HG03064 (cell line): ENCODE data around the gene MFSD6.
"Not testable (repeated sequence)": the region's sequence is repeated elsewhere in the genome, so short reads cannot be mapped to it uniquely, and the experiment has no call there.

Experiments
- ATAC-seq: cut with Tn5 transposase; IDR thresholded peaks from one replicate; pipeline ENCODE4 v1.9.1; 2021; ENCODE audit warnings: low read depth; ENCODE audit not compliant: unreplicated experiment

MFSD6 gene

DNA sequence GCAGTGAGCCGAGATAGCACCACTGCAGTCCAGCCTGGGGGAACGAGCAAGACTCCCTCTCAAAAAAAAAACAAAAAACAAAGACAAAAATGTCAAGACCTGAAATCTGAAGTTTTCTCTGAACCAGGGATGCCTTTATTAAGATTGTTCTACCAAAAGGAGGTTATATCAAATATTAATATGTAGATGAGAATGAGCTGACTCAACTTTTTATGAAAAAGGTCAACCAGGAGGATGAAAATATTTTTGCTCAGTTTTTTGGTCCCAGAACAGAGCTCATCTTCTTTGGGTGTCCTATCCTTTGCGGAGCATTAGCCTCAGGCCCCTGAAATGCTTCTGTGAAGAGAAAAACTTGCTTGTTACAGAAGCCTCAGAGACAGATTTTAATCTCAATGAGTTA is 82.3 kb downstream of the MFSD6 start:
- ATAC-seq: no peak

DNA sequence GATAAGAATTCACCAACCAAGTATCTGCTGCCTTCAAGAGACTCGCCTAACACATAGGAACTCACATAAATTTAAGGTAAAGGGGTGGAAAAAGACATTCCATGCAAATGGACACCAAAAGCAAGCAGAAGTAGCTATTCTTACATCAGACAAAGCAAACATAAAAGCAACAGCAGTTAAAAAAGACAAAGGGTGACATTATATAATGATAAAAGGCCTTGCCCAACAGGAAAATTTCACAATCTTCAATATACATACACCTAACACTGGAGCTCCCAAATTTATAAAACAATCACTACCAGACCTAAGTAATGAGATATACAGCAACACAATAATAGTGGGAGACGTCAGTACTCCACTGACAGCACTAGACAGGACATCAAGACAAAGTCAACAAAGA is 84.9 kb downstream of the MFSD6 start:
- no peak for ATAC-seq

DNA sequence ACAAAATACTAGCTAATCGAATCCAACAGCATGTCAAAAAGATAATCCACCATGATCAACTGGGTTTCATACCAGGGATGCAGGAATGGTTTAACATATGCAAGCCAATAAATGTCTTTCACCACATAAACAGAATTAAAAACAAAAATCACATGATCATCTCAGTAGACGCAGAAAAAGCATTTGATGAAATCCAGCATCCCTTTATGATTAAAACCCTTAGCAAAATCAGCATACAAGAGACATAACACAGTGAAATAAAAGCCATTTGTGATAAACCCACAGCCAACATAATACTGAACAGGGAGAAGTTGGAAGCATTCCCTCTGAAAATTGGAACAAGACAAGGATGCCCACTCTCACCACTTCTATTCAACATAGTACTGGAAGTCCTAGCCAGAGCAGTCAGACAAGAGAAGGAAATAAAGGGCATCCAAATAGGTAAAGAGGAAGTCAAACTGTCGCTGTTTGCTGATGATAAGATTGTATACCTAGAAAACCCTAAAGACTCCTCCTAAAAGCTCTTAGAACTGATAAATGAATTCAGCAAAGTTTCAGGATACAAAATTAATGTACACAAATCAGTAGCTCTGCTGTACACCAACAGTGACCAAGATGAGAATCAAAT is 86.6 kb downstream of the MFSD6 start:
- ATAC-seq: not testable (repeated sequence)

DNA sequence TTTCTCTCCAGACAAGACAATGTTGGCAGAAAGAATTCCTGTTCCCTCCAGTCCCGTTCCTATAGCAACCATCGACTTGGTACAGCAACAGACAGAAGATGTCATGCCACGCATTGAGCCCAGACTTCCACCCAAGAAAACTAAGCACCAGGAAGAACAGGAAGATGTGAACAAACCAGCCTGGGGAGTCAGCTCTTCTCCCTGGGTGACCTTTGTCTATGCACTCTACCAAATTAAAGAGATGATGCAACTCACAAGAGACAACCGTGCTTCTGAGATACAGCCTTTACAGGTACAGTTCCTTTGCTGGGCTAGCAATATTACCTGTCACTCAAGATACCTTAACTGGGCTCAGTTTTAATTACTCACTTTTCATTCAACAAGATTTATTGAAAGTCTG is 89.3 kb downstream of the MFSD6 start:
- no peak for ATAC-seq

DNA sequence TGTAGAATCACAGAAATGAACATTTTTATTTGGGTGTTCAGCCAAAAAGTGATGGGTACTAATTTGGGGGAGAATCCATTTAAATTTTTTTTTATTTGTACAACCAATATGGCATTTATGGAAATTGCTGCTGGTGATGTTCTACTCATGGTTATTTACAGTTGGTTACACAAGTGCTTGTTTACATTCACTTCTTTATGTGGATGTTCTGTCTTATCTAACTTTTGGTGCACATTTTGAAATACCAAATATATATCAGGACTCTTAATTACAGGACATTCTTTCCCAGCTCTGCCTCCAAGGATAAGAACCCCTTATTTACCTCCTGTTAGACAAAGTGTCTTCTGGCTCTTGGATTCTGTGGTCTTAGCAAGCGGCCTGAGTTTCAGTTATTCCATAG is 91.1 kb downstream of the MFSD6 start:
- ATAC-seq: no peak

DNA sequence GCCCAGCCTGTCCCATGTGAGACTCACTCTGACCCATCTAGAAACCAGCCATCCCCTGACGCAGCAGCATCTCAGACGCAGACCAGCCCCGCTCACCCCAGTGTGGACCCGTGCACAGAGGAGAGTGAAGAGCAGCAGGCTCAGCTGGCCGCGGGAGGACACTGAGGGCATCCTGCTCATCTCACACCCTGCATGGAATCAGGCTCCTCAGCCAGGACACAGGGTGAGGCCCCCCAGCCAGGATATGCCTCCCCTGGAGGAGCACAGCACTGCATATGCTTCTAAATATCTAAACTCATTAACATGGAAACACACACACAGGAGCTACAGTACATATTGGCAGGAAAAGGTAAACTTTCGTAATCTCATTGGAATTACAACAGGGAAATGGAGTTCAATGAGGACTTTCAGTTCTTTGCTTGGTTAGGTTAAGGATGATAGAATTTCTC is 91.9 kb downstream of the MFSD6 start:
- ATAC-seq: no peak

DNA sequence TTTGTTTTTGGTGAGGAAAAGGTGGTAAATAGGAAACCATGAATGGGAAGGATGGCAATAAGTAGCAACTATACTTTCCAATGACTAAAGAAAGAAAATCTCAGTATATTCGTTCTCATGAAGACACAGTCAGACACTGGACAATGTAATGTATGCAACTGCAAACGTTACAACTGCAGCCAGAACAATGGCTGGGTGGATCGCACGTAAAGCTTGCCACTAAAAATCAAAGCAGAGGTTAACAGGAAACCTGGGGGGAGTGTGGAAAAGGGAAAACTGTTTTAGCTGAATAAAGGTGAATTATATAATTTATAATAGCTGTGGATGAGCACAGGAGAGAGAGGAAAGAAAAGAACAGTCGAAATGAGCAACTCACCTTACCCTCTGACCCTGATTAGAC is 93.1 kb downstream of the MFSD6 start:
- ATAC-seq: no peak

DNA sequence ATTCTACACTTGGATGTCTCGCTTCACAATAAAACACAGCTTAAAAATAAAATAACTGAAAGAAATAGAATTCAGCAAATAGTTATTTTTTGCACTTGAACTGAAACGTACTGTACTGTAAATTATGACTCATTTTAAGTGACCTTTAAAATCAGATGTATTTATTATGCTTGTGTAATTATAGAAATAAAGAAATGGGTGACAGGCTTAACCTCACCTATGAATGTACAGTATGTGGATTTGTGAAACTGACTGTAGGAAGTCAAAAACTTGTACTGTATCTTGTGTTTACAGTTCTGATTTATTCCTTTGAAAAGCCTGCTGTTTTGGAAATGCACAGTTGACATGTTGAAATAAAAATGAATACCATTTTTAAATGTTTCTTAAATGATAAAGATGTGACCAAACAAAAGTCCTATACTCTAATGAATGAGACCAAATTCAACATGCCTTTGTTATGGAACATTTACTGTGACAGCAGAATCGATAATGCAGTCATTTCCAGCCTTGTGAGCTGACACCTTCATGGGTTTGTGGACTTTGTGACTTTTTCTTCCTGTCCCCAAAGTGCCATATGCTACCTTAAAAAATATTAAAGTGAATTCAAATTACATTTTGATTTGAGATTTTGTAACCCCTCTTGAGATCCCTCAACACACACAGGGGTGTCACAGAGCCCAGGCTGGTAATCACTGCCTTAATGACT is 93.7 kb downstream of the MFSD6 start:
- no peak for ATAC-seq

DNA sequence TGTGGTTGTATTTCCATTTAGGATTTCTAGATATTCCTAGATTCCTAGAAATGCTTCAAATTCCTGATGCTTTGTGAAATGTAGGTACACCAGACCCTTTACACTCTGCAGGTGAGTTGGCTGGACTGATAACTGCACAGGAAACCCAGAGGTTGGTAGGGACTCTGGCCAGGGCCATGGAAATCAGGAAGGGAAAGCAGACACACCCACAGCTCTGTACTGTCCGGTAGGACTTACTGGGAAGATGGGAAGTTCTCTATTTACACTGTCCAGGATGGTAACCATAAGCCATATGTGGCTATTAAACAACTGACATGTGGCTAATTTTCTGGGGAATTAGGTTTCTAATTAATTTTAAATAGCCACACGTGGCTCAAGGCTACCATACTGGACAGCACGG is 94.9 kb downstream of the MFSD6 start:
- ATAC-seq: no peak

GRCh38 chr2:190504912-190505311 is 96.8 kb downstream of the MFSD6 start:
- ATAC-seq: no peak

DNA sequence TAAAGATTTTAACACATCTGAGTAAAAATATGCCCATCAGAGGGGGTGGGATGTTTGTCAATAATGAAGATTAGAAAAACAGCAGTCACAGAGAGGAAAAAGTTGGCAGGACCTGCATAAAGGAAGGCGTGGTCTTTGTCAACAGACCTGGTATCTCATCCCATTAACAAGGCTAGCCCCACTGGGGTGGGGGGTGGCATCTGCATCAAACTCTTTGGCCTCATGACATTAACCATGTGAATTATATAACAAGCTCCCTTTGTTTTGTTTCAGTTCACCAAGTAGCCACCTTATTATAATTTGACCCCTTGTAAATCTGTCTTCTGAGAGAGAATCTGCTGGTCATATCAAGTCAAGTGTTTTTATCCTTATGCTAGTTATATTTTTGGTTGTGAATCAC is 97.5 kb downstream of the MFSD6 start:
- ATAC-seq: no peak

DNA sequence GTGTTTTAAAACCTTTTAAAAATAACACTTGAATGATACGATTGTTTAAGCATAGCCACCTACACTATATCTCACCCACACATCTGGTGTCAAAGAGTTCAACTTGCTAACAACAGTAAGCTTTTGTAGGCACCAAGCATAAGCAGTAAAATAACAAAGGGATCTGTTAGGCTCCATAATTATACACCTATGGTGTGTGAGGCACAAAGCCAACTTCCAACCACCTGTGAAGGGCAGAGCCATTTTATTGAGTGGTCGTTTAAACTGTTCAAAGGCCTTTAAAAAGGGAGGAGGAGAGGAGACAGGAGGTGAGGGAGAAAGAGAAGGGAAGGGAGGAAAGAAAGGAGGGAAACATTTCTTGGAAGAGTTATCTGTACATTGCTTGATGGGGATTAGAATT is 98.5 kb downstream of the MFSD6 start:
- ATAC-seq: no peak

- ATAC-seq: no peak
Observed at GRCh38 chr2:190507135-190507534, 99.0 kb downstream of the MFSD6 start.

GRCh38 chr2:190509895-190510294 is 101.7 kb downstream of the MFSD6 start:
- not testable (repeated sequence) for ATAC-seq

DNA sequence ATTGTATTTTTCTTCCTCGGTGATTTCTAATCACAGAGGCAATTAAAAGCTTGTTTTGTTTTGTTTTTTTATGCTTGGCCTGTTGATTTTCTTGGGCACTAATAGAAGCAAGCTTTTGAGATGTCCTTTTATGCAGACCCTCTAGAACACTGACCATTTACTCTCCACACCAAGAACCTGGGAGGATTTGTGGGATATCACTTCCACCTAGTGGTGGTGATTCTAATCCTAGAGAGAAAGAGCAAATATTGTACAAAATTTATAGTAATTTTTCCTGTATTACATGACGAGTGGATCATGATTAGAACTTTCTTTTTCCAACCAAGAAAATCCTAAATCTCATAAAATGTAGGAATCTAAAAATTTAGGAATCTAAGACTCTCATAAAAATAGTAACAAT is 102.9 kb downstream of the MFSD6 start:
- ATAC-seq: no peak

- ATAC-seq: no peak
Observed at GRCh38 chr2:190512539-190513095, 104.5 kb downstream of the MFSD6 start.

DNA sequence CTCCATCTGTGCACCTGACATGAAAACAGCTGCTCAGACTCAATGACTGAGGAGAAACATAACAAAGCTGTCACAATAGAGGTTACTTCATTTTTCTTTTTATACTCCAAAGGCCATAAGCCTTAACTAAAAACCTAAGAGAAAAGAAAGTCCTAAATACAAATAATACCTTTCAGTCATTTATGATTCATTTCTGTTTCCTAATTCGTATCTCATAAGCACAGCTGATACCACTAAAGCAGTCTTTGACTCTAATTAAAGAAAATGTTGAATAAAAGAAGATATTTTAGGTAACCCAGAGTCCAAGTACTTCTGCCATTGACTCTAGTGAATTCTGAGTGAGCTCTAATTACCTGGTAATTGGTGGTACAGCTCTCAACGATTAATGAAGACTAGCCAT is 105.7 kb downstream of the MFSD6 start:
- ATAC-seq: no peak

- ATAC-seq: no peak
Observed at GRCh38 chr2:190514676-190515075, 106.5 kb downstream of the MFSD6 start.

DNA sequence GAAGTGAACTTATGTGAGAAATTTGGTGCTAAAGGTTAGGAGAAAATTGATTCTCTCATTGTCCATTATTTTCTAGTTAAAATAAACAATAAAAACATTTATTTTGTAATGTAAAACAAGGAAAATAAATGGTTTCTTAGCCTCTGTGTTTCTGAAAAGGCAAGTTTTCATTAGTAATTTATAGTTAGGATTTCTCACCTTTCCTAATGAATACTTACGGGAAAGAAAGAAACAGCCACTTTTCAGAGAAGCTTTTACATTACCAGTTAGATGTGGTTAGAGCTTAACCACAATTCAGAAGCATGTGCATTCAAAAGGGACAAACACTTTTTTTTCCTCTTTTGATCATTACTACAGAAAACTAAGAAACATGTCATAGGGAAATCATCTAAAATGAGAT is 107.5 kb downstream of the MFSD6 start:
- no peak for ATAC-seq

GRCh38 chr2:190517468-190517867 is 109.3 kb downstream of the MFSD6 start:
- no peak for ATAC-seq

GRCh38 chr2:190519975-190520767 is 112.0 kb downstream of the MFSD6 start:
- no peak for ATAC-seq
